GM18505 (cell line): ENCODE data around the gene KLHL29.

ENCODE experiments used
- ATAC-seq: cut with Tn5 transposase; IDR thresholded peaks from one replicate; pipeline ENCODE4 v1.9.1; 2021; ENCODE audit not compliant: unreplicated experiment
- POLR2A ChIP-seq: IDR thresholded peaks from 4 replicates; pipeline ENCODE4 v1.6.1; 2011; ENCODE audit warnings: borderline replicate concordance; ENCODE audit not compliant: insufficient read depth, insufficient read length; ENCODE audit errors: extremely low read depth

Gene KLHL29

DNA sequence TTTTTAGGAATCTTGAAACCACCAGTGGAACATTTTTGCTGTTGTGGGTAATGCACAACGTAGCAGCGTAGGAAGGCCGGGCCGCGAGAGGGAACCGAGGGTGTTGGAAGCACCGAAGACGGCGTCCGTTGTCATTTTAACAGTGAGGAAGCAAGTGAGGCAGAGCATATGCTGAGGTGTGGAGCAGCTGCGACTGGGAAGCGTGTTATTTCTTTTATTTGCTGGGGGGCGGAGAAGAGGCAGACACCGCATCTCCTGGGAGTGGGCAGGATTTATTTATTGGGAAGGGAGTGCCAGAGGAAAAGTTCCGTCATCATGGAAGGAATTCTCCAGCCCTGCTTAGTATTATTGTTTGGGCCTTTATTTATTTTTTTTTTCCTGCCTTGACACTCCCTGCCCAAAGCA lies 232.8 kb downstream of the KLHL29 start:
- no peak for TF ChIP-seq POLR2A
- no peak for ATAC-seq

DNA sequence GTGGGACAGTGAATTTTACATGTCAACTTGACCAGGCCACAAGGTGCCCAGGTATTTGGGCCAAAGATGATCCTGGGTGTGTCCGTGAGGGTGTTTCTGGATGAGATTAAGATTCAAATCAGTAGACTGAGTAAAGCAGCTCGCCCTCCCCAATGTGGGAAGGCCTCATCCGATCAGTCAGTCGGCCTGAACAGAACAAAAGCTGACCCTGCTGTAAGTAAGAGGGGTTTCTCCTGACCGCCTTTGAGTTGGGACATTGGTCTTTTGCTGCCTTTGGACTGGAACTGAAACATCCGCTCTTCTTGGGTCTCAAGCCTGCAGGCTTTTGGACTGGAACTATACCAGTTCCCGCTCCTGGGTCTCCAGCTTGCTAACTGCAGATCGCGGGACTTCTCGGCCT lies 233.3 kb downstream of the KLHL29 start:
- no peak for ATAC-seq
- TF ChIP-seq POLR2A, result no peak

DNA sequence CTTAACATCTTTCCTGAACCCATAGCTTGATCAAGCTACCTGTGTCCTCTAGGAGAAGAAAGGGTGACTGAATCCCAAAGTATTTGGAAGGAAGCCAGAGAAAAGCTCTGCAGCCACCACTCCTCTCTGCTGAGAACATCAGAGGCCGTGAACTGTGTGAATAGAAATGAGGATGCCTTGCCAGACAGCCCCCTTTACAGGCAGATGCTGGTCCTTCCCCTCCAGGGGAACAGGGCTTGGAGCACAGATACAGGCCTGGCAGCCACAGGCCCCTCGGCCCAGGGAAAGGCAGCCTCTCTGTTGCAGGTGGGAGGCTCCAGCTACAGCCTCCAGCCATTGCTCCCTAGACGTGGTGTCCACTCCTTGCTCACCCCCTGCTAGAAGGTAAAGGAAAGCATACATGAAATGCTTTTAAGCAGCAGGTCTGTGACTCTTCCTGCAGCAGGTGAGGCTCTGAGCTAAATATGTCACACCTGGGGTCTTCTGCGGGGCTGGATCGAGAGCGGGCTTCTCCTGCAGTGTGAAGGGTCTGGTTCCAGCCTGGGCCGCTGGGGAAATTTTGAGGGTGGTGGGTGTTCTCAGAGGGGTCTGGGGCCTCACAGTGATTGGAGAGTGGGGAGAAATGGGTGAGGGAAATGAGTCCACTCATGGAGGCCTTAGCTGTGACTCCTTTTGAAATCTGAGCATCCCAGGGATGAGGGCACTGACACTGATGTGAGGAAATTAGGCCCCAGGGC lies 234.0 kb downstream of the KLHL29 start:
- no peak for TF ChIP-seq POLR2A
- ATAC-seq, result no peak

DNA sequence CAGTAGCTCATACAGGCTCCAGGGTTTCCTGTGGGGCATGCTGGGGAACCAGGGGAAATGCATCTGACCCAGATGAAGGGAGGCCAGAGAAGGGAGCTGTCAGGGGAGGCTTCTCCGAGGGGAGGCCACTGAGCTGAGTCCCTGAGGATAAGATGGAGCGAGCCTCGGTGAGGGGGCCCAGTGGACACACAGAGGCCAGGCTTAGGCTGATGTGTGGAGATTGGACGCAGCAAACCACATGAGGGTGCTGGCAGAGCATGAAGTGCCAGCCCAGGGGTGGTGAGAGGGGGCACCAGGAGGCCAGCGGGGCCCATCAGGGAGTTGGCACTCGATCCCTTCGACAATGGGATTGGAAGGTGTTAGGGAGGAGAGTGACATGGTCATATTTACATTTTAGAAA lies 235.0 kb downstream of the KLHL29 start:
- no peak for TF ChIP-seq POLR2A
- no peak for ATAC-seq

GRCh38 chr2:23620841-23621341 lies 235.9 kb downstream of the KLHL29 start:
- no peak for TF ChIP-seq POLR2A
- ATAC-seq, result no peak

DNA sequence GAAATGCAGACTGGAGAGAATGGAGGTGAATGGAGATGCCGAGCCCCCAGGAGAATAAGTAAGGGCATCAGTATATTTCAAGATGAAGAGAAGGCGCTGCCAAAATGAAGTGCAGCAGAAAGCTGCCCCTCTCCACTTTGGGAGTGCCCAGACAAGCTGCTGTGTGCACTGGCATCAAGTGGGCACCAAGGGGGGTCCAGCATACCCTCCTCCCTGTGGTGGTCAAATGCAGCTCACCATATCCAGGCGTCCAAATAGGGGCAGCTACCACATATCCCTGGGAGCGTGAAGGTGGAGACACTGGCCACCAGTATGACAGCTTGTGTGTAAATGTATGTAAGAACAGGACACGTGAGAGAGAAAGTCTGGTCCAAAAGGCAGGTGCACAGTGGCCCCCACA lies 236.6 kb downstream of the KLHL29 start:
- ATAC-seq, result no peak
- no peak for TF ChIP-seq POLR2A

- ATAC-seq, result no peak
- TF ChIP-seq POLR2A, result no peak
These were observed 237.5 kb downstream of the KLHL29 start for GRCh38 chr2:23622466-23622865.

GRCh38 chr2:23622966-23623675 lies 238.1 kb downstream of the KLHL29 start:
- no peak for TF ChIP-seq POLR2A
- no peak for ATAC-seq

GRCh38 chr2:23624378-23624777 lies 239.4 kb downstream of the KLHL29 start:
- ATAC-seq, result no peak
- no peak for TF ChIP-seq POLR2A

GRCh38 chr2:23624915-23625314 lies 239.9 kb downstream of the KLHL29 start:
- no peak for TF ChIP-seq POLR2A
- ATAC-seq, result no peak

- ATAC-seq, result no peak
- no peak for TF ChIP-seq POLR2A
These were observed 240.7 kb downstream of the KLHL29 start for GRCh38 chr2:23625726-23626125.

DNA sequence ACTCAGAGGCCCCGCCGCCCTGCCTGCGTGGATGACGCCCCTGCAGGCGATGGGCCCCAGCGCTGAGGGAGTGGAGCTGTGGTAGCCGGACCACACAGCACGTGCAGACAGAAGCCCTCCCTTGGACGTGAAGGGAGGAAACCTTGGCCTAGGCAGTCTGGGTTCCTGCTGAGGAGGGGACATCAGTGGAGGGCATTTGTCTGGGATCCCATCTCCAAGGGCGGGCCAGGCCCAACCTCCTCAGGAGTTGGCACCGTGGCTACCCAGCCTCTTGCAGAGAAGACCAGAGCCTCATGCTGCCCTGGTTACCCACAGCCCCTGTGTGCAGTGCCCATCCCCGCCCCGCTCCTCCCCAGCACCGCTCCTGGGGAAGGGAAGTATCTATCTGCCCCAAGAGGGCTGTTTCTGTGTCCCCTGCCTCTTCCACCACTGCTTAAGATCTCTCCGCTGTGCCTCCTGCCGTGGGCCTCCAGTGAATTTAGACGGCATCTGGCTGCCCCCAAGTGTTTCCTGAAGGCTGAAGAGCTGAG lies 241.8 kb downstream of the KLHL29 start:
- no peak for TF ChIP-seq POLR2A
- ATAC-seq, result no peak

GRCh38 chr2:23627236-23628009 lies 242.4 kb downstream of the KLHL29 start:
- no peak for ATAC-seq
- TF ChIP-seq POLR2A, result no peak
